Thymus (tissue), 11 donors: ENCODE data around the gene TAF9B. TPM values are rescaled to one million over a fixed set of nuclear protein-coding genes. Genes with fewer than 3 reads are reported as not detected.
"Not testable (repeated sequence)": the region's sequence is repeated elsewhere in the genome, so short reads cannot be mapped to it uniquely, and the experiment has no call there.

Experiments
- DNase-seq, 9 donors: peaks; one replicate each; pipeline ENCODE4 v3.0.0-alpha.2; 2013; ENCODE audit warnings: low spot score in 9 of 9, low read depth in 6 of 9, missing footprints in 1 of 9
- H3K27ac ChIP-seq, 2 donors: one replicate each; pipeline ENCODE4 v1.5.1; 2013; ENCODE audit warnings: control low read depth in 1 of 2, low read depth in 1 of 2, low read length in 1 of 2, mild to moderate bottlenecking in 1 of 2, moderate library complexity in 1 of 2
- H3K27me3 ChIP-seq, 2 donors: one replicate each; pipeline ENCODE4 v1.5.1; 2013; ENCODE audit warnings: low read length in 1 of 2; ENCODE audit not compliant: control insufficient read depth in 2 of 2, insufficient read depth in 1 of 2
- H3K36me3 ChIP-seq, 2 donors: one replicate each; pipeline ENCODE4 v1.5.1; 2013; ENCODE audit warnings: low read length in 1 of 2, mild to moderate bottlenecking in 1 of 2, moderate library complexity in 1 of 2; ENCODE audit not compliant: control insufficient read depth in 2 of 2, insufficient read depth in 2 of 2
- H3K4me1 ChIP-seq, 2 donors: one replicate each; pipeline ENCODE4 v1.5.1; 2013; ENCODE audit warnings: low read length in 2 of 2; ENCODE audit not compliant: control insufficient read depth in 2 of 2, insufficient read depth in 2 of 2
- H3K4me3 ChIP-seq, 2 donors: one replicate each; pipeline ENCODE4 v1.5.1; 2013; ENCODE audit warnings: low read length in 2 of 2, control low read depth in 1 of 2, mild to moderate bottlenecking in 1 of 2
- H3K9me3 ChIP-seq, 2 donors: one replicate each; pipeline ENCODE4 v1.5.1; 2013; ENCODE audit warnings: low read length in 1 of 2, mild to moderate bottlenecking in 1 of 2; ENCODE audit not compliant: control insufficient read depth in 2 of 2, insufficient read depth in 1 of 2
- WGBS: extraction: QIAGEN DNeasy Blood & Tissue Kit; methylation state at CpG from one replicate; pipeline ENCODE4 v1.1.7; 2013; 5-methylcytosine and 5-hydroxymethylcytosine counted together
- polyA plus RNA-seq: library from polyadenylated mRNA; stranded (reverse); fragments of 200-250 nt; gene quantifications from one replicate; pipeline ENCODE4 v1.2.3, GENCODE V29; 2013
- total RNA-seq: library from RNA; stranded (reverse); fragments of 120-200 nt; gene quantifications from one replicate; pipeline ENCODE4 v1.2.4, GENCODE V29; 2013
- donor health status: healthy.

The TAF9B gene
- total and polyA plus RNA-seq, 2 donors, result 19.0 to 20.1 TPM

- not testable (repeated sequence) for DNase-seq, H3K4me3 ChIP-seq, H3K27ac ChIP-seq, H3K27me3 ChIP-seq, H3K36me3 ChIP-seq, H3K4me1 ChIP-seq
- WGBS, result 95% methylated on average over 2 of the region's 2 CpGs
- peaks cover 0 to 11% of the 10 kb centered on the region in 2 donors for H3K9me3 ChIP-seq
Measured at GRCh38 chrX:78157373-78157772, 17.9 kb upstream of the TAF9B start.

DNA sequence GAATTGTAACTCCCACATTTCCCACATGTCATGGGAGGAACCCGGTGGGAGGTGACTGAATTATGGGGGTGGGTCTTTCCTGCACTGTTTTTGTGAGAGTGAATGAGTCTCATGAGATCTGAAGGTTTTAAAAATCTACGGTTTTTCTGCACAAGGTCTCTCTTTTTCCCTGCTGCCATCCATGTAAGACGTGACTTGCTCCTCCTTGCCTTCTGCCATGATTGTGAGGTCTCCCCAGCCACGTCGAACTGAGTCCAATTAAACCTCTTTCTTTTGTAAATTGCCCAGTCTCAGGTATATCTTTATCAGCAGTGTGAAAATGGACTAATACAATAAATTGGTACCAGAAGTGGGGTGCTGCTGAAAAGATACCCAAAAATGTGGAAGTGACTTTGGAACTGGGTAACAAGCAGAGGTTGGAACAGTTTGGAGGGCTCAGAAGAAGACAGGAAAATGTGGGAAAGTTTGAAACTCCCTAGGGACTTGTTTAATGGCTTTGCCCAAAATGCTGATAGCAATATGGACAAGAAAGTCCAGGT, 7.6 kb upstream of the TAF9B start:
- H3K36me3 ChIP-seq, H3K9me3 ChIP-seq, H3K4me1 ChIP-seq, H3K4me3 ChIP-seq, H3K27me3 ChIP-seq, H3K27ac ChIP-seq, DNase-seq: not testable (repeated sequence)
- 98% methylated on average over 5 of the region's 5 CpGs for WGBS

DNA sequence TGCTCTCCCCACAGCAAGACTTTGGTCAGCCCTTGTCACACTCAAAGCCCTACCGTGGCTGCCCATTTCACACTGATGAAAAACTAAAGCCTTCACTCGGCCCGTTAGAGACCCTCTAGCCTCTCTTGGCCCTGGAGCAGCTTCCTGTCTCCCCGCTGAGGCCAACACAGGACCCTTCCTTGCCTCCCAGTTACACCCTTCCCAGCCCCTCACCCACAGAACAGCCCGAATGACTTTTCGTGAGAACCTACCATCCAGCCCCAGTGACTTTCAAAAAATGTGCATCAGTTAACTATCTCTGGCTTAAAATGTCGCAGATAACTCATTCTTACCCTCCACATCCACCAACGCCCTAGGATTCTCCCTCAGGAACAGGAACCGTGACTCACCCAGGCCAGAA, 756 bp upstream of the TAF9B start:
- no peaks in the 10 kb centered on the region for H3K27me3 ChIP-seq
- H3K4me1 ChIP-seq, result no peaks in the 10 kb centered on the region
- WGBS, result 98% methylated on average over 9 of the region's 9 CpGs
- H3K4me3 ChIP-seq, result no peak overlapping the region
- peaks cover 0 to 5% of the 10 kb centered on the region in 2 donors for H3K9me3 ChIP-seq
- H3K36me3 ChIP-seq, result no peaks in the 10 kb centered on the region
- no peak for DNase-seq
- no peak overlapping the region for H3K27ac ChIP-seq

DNA sequence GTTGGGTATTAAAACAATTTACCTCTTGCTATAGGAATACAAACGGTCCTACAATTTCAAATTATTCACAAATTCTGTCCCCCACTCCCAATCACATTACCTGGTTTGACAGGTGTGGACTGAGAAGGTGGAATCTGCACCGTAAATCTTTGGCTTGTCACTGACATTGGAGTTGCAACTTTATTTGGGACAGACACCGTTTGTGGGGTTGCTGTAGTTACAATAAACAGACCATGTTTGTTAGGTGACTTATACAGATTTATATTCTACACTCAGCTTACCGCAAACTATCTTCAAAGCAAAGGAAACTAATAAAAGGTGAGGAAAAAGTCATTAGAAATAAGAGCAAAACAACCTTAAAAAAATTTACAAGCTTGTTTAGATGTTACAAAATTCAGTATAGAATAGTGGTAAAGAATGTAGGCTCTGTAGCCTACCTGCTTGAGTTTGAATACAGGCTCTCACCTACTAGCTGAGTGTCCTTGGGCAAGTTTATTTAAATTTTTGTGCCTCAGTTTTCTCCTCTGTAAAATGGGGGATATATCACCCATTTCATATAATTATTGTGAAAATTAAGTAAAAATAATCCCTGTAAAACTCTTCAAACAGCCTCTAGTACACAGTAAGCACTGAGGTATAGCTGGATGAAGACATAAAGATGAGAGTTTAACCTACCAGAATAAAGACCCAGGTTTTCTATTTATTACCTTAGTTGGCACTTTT, 6.1 kb downstream of the TAF9B start:
- no peak overlapping the region for H3K4me3 ChIP-seq
- H3K36me3 ChIP-seq, result peaks cover 0 to 5% of the 10 kb centered on the region in 2 donors
- 92% methylated on average over 4 of the region's 4 CpGs for WGBS
- DNase-seq, result no peak
- no peaks in the 10 kb centered on the region for H3K9me3 ChIP-seq
- no peaks in the 10 kb centered on the region for H3K4me1 ChIP-seq
- H3K27ac ChIP-seq, result no peak overlapping the region
- no peaks in the 10 kb centered on the region for H3K27me3 ChIP-seq

DNA sequence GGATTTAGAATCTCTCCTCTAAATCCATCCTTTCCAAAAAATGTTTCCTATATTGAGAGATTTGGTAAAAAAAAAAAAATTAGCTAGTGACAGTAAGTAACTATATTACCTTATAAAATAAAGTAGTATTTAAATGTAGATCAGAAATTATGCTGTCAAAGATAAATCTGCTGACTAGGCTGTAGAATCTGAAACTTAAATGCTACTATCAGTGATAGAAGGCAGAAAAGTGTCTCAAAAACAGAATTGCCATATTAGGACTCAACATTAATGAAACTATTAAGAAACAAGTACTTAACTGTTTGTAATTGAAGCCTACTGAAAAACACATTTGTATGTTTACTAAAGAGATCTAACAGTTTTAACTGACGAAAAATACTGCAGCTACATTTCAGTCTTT, 8.3 kb downstream of the TAF9B start:
- no peak for DNase-seq
- Histone ChIP-seq H3K36me3 (peaks cover 3 to 18% of the 10 kb centered on the region in 2 donors), H3K27me3 (no peaks in the 10 kb centered on the region), H3K4me3 (no peak overlapping the region), H3K9me3 (no peaks in the 10 kb centered on the region), H3K4me1 (no peaks in the 10 kb centered on the region), H3K27ac (no peak overlapping the region)
- 98% methylated on average over 1 of the region's 1 CpG for WGBS

- H3K36me3 ChIP-seq, result peaks cover 7 to 26% of the 10 kb centered on the region in 2 donors
- WGBS, result 98% methylated on average over 1 of the region's 1 CpG
- no peak for DNase-seq
Measured at GRCh38 chrX:78130396-78130795, 9.1 kb downstream of the TAF9B start.

DNA sequence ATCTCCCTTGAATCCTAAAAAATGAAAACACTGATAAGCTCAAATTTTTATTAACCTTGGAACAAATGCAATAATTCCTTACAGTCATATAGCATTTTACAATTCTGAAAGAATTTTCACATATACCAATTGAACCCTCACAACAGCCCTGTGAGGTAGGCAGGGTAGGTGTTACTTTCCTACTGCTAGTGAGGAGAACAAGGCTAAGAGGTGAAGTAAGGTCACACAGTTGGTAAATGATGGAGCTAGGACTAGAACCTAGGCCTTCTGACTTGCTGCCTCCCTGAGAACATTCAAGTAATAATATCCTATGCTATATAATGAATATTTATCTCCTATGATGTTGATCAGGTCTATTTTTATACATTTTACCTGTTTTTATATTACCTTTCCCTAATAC, 9.7 kb downstream of the TAF9B start:
- no peak overlapping the region for H3K4me3 ChIP-seq
- H3K36me3 ChIP-seq, result peaks cover 14 to 32% of the 10 kb centered on the region in 2 donors
- H3K27me3 ChIP-seq, result no peaks in the 10 kb centered on the region
- DNase-seq, result no peak
- H3K27ac ChIP-seq, result no peak overlapping the region
- no peaks in the 10 kb centered on the region for H3K4me1 ChIP-seq
- no peaks in the 10 kb centered on the region for H3K9me3 ChIP-seq

More at GRCh38 chrX:78130396-78130795, 9.1 kb downstream of the TAF9B start:
- no peak overlapping the region for H3K27ac ChIP-seq
- H3K9me3 ChIP-seq, result no peaks in the 10 kb centered on the region
- H3K4me3 ChIP-seq, result no peak overlapping the region
- no peaks in the 10 kb centered on the region for H3K27me3 ChIP-seq
- no peaks in the 10 kb centered on the region for H3K4me1 ChIP-seq

DNA sequence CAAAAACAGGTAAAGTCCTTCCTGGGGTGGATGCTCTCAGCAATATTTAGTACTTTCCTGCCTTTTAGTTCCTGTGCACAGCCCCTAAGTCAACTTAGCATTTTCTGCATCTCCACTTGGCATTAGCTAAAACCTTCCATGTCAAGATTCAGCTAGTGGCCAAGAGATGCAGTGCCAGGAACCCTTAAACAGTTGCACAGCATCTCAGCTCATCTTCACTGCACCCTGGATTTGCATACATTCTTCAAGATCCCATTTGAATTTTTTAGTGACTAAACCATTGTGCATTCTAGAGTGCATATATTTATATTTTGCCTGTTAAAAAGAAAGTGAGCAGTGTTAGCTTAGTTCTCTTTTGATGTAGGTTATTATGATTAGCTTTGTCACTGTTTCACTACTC, 13.7 kb downstream of the TAF9B start:
- not testable (repeated sequence) for H3K4me3 ChIP-seq, DNase-seq, H3K4me1 ChIP-seq, H3K27me3 ChIP-seq, H3K27ac ChIP-seq, H3K9me3 ChIP-seq
- peaks cover 25 to 61% of the 10 kb centered on the region in 2 donors for H3K36me3 ChIP-seq

DNA sequence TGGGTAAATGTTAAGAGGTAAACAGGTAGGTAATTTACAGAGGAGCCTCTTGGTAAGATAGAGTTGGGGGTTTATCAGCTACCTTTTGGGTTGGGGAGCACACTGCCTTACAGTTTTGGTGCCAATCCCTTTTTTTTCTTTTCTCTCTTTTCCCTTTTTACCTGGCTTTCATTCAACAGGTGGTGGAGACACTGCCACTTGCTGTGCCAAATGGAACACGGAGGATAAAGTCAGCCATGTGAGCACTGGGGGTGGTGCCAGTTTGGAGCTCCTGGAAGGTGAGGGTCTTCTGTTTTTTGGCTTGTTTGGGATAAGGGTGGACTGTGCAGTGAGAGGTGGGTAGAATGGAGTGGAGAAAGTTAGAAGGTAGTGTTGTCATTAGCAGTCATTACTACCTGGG, 14.3 kb downstream of the TAF9B start:
- DNase-seq, result no peak
- 100% methylated on average over 1 of the region's 1 CpG for WGBS
- Histone ChIP-seq H3K4me1 (no peaks in the 10 kb centered on the region), H3K27ac (no peak overlapping the region), H3K36me3 (peaks cover 25 to 63% of the 10 kb centered on the region in 2 donors), H3K27me3 (no peaks in the 10 kb centered on the region), H3K9me3 (no peaks in the 10 kb centered on the region), H3K4me3 (no peak overlapping the region)
